Trophoblast cell (in vitro differentiated cells and primary cell): ENCODE results near the gene FER.
A peak's percentile ranks its signal among the peaks of the same experiment; 100 is the strongest.

Experiments
- DNase-seq, 2 donors: peaks; one replicate each; pipeline ENCODE4 v3.0.0-alpha.2; 2016
- H2AFZ ChIP-seq: 2 replicates; pipeline ENCODE4 v1.6.1; 2013; ENCODE audit warnings: low read length, moderate library complexity, mild to moderate bottlenecking; ENCODE audit not compliant: insufficient read depth, poor library complexity
- H2AK5ac ChIP-seq: 2 replicates; pipeline ENCODE4 v1.6.1; 2013; ENCODE audit warnings: mild to moderate bottlenecking, low read length
- H2BK120ac ChIP-seq: 2 replicates; pipeline ENCODE4 v1.6.1; 2013; ENCODE audit warnings: low read length, mild to moderate bottlenecking, moderate library complexity; ENCODE audit not compliant: insufficient read depth, poor library complexity
- H2BK12ac ChIP-seq: 2 replicates; pipeline ENCODE4 v1.6.1; 2013; ENCODE audit warnings: mild to moderate bottlenecking, low read length, moderate library complexity
- H2BK5ac ChIP-seq: 2 replicates; pipeline ENCODE4 v1.6.1; 2013; ENCODE audit warnings: low read length, low read depth, moderate library complexity, mild to moderate bottlenecking; ENCODE audit not compliant: poor library complexity
- H3K14ac ChIP-seq: 2 replicates; pipeline ENCODE4 v1.6.1; 2013; ENCODE audit warnings: mild to moderate bottlenecking, low read length
- H3K18ac ChIP-seq: 2 replicates; pipeline ENCODE4 v1.6.1; 2013; ENCODE audit warnings: mild to moderate bottlenecking, low read length
- H3K23ac ChIP-seq: 2 replicates; pipeline ENCODE4 v1.6.1; 2013; ENCODE audit warnings: low read length
- H3K27ac ChIP-seq: 2 replicates; pipeline ENCODE4 v1.5.1; 2013; ENCODE audit warnings: low read depth, mild to moderate bottlenecking, inconsistent platforms, low read length, moderate library complexity
- H3K27me3 ChIP-seq: 2 replicates; pipeline ENCODE4 v1.6.1; 2013; ENCODE audit warnings: inconsistent platforms, mild to moderate bottlenecking, low read length, moderate library complexity; ENCODE audit not compliant: insufficient read depth
- H3K36me3 ChIP-seq, 2 experiments: 1 replicate in 1 of 2; 2 replicates in 1 of 2; pipeline ENCODE4 v1.6.1; 2013; ENCODE audit warnings: low read length in 2 of 2, mild to moderate bottlenecking in 2 of 2, moderate library complexity in 1 of 2; ENCODE audit not compliant: insufficient read depth in 2 of 2, control insufficient read depth in 1 of 2
- H3K4ac ChIP-seq: 2 replicates; pipeline ENCODE4 v1.6.1; 2013; ENCODE audit warnings: low read depth, mild to moderate bottlenecking, low read length, moderate library complexity
- H3K4me1 ChIP-seq, 2 experiments: 1 replicate in 1 of 2; 2 replicates in 1 of 2; pipeline ENCODE4 v1.6.1; 2013; ENCODE audit warnings: low read length in 2 of 2, mild to moderate bottlenecking in 2 of 2, moderate library complexity in 1 of 2; ENCODE audit not compliant: insufficient read depth in 2 of 2, control insufficient read depth in 1 of 2
- H3K4me2 ChIP-seq: 2 replicates; pipeline ENCODE4 v1.6.1; 2013; ENCODE audit warnings: inconsistent platforms, mild to moderate bottlenecking, low read length, moderate library complexity
- H3K4me3 ChIP-seq: 2 replicates; pipeline ENCODE4 v1.5.1; 2013; ENCODE audit warnings: mild to moderate bottlenecking, low read depth, low read length, inconsistent platforms
- H3K79me1 ChIP-seq: one replicate; pipeline ENCODE4 v1.6.1; 2013; ENCODE audit warnings: low read length
- H3K79me2 ChIP-seq: 2 replicates; pipeline ENCODE4 v1.6.1; 2013; ENCODE audit warnings: low read length, mild to moderate bottlenecking; ENCODE audit not compliant: control insufficient read depth, insufficient read depth, poor library complexity
- H3K9ac ChIP-seq: 2 replicates; pipeline ENCODE4 v1.6.1; 2013; ENCODE audit warnings: mild to moderate bottlenecking, low read length
- H3K9me3 ChIP-seq: 2 replicates; pipeline ENCODE4 v1.6.1; 2013; ENCODE audit warnings: low read depth, mild to moderate bottlenecking, control low read depth, inconsistent platforms, low read length; ENCODE audit not compliant: insufficient read depth
- H4K12ac ChIP-seq: 2 replicates; pipeline ENCODE4 v1.6.1; 2013; ENCODE audit warnings: low read depth, mild to moderate bottlenecking, low read length, moderate library complexity
- H4K8ac ChIP-seq: 2 replicates; pipeline ENCODE4 v1.6.1; 2013; ENCODE audit warnings: low read depth, mild to moderate bottlenecking, low read length, moderate library complexity
- H4K91ac ChIP-seq: one replicate; pipeline ENCODE4 v1.6.1; 2013; ENCODE audit warnings: low read depth, mild to moderate bottlenecking, low read length, moderate library complexity
- WGBS: extraction: QIAGEN DNeasy Blood & Tissue Kit; methylation state at CpG from one replicate; pipeline ENCODE4 v1.1.7; 2013; ENCODE audit warnings: missing lambda C conversion rate; ENCODE audit not compliant: insufficient read length, insufficient coverage; ENCODE audit errors: extremely low coverage; 5-methylcytosine and 5-hydroxymethylcytosine counted together

FER gene

GRCh38 chr5:109230369-109230768, 482.7 kb downstream of the FER start:
- H4K12ac ChIP-seq, result no peak overlapping the region
- H2BK12ac ChIP-seq, result no peak overlapping the region
- H3K9me3 ChIP-seq, result peaks cover 2% of the 10 kb centered on the region
- no CpG with 5 or more reads among the region's 2 CpGs for WGBS
- H4K91ac ChIP-seq, result no peak overlapping the region
- H3K27me3 ChIP-seq, result no peaks in the 10 kb centered on the region
- H3K4me3 ChIP-seq, result no peak overlapping the region
- no peak overlapping the region for H4K8ac ChIP-seq
- H3K79me1 ChIP-seq, result no peaks in the 10 kb centered on the region
- H3K9ac ChIP-seq, result no peak overlapping the region
- H2AK5ac ChIP-seq, result no peak overlapping the region
- H3K4me2 ChIP-seq, result no peak overlapping the region
- no peak overlapping the region for H3K4ac ChIP-seq
- no peak overlapping the region for H3K23ac ChIP-seq
- H2AFZ ChIP-seq, result no peak overlapping the region
- H2BK5ac ChIP-seq, result no peak overlapping the region
- H3K36me3 ChIP-seq, result no peaks in the 10 kb centered on the region
- no peak overlapping the region for H3K18ac ChIP-seq
- no peak overlapping the region for H2BK120ac ChIP-seq
- no peaks in the 10 kb centered on the region for H3K4me1 ChIP-seq
- H3K79me2 ChIP-seq, result no peaks in the 10 kb centered on the region
- DNase-seq, result no peak
- H3K14ac ChIP-seq, result no peak overlapping the region
- H3K27ac ChIP-seq, result no peak overlapping the region

- H3K18ac ChIP-seq, result no peak overlapping the region
- no peaks in the 10 kb centered on the region for H3K27me3 ChIP-seq
- no peak overlapping the region for H3K23ac ChIP-seq
- H3K79me2 ChIP-seq, result no peaks in the 10 kb centered on the region
- DNase-seq, result no peak
- no peak overlapping the region for H3K4me3 ChIP-seq
- H3K9ac ChIP-seq, result no peak overlapping the region
- H3K4me1 ChIP-seq, result no peaks in the 10 kb centered on the region
- H4K12ac ChIP-seq, result no peak overlapping the region
- H2BK120ac ChIP-seq, result no peak overlapping the region
- no peak overlapping the region for H4K8ac ChIP-seq
- H4K91ac ChIP-seq, result no peak overlapping the region
- WGBS, result no CpG with 5 or more reads among the region's 2 CpGs
- peaks cover 2% of the 10 kb centered on the region for H3K9me3 ChIP-seq
- no peak overlapping the region for H2BK5ac ChIP-seq
- no peak overlapping the region for H2AK5ac ChIP-seq
- H2BK12ac ChIP-seq, result no peak overlapping the region
- no peak overlapping the region for H3K14ac ChIP-seq
- H3K79me1 ChIP-seq, result no peaks in the 10 kb centered on the region
- H3K4ac ChIP-seq, result no peak overlapping the region
- no peak overlapping the region for H3K27ac ChIP-seq
- no peak overlapping the region for H3K4me2 ChIP-seq
- no peaks in the 10 kb centered on the region for H3K36me3 ChIP-seq
- no peak overlapping the region for H2AFZ ChIP-seq
These were observed 483.6 kb downstream of the FER start for GRCh38 chr5:109231331-109231730.

GRCh38 chr5:109234381-109234780, 486.7 kb downstream of the FER start:
- no peak overlapping the region for H2BK12ac ChIP-seq
- no peak overlapping the region for H3K4ac ChIP-seq
- H3K4me1 ChIP-seq, result peaks cover 0 to 4% of the 10 kb centered on the region in 2 experiments
- no peaks in the 10 kb centered on the region for H3K27me3 ChIP-seq
- no peaks in the 10 kb centered on the region for H3K36me3 ChIP-seq
- H2AFZ ChIP-seq, result no peak overlapping the region
- WGBS, result no CpG with 5 or more reads among the region's 4 CpGs
- no peak overlapping the region for H2BK120ac ChIP-seq
- H3K27ac ChIP-seq, result no peak overlapping the region
- no peak overlapping the region for H3K9ac ChIP-seq
- no peak overlapping the region for H3K4me2 ChIP-seq
- H4K8ac ChIP-seq, result no peak overlapping the region
- H3K4me3 ChIP-seq, result no peak overlapping the region
- H3K79me2 ChIP-seq, result no peaks in the 10 kb centered on the region
- H2AK5ac ChIP-seq, result no peak overlapping the region
- peaks cover 2% of the 10 kb centered on the region for H3K79me1 ChIP-seq
- H3K9me3 ChIP-seq, result peaks cover 5% of the 10 kb centered on the region
- H4K12ac ChIP-seq, result no peak overlapping the region
- no peak overlapping the region for H3K23ac ChIP-seq
- no peak for DNase-seq
- no peak overlapping the region for H3K18ac ChIP-seq
- no peak overlapping the region for H3K14ac ChIP-seq
- no peak overlapping the region for H4K91ac ChIP-seq
- no peak overlapping the region for H2BK5ac ChIP-seq

- Histone ChIP-seq H3K4me3 (no peak overlapping the region), H2AFZ (no peak overlapping the region), H4K91ac (no peak overlapping the region), H3K4me2 (no peak overlapping the region), H3K27me3 (no peaks in the 10 kb centered on the region), H4K8ac (no peak overlapping the region), H3K4ac (no peak overlapping the region), H3K9ac (no peak overlapping the region), H3K79me1 (peaks cover 5% of the 10 kb centered on the region), H2AK5ac (no peak overlapping the region), H3K79me2 (no peaks in the 10 kb centered on the region), H3K18ac (no peak overlapping the region), H3K27ac (peak overlapping the region; percentile 37), H3K36me3 (no peaks in the 10 kb centered on the region), H2BK120ac (no peak overlapping the region), H2BK12ac (peak overlapping the region; percentile 2), H3K9me3 (peaks cover 5% of the 10 kb centered on the region), H3K14ac (no peak overlapping the region), H3K4me1 (peaks cover 3 to 16% of the 10 kb centered on the region in 2 experiments), H4K12ac (no peak overlapping the region), H2BK5ac (no peak overlapping the region), H3K23ac (no peak overlapping the region)
- no CpG with 5 or more reads among the region's 5 CpGs for WGBS
- DNase-seq, result peak; percentile 86 to 90
These were observed 491.8 kb downstream of the FER start for GRCh38 chr5:109239456-109239855.
